COLO829 (cell line): ENCODE results near the gene ERGIC3.

Experiments
- DNase-seq: peaks from one replicate; pipeline ENCODE4 v3.0.0; 2012; ENCODE audit warnings: low spot score

ERGIC3 gene

DNA sequence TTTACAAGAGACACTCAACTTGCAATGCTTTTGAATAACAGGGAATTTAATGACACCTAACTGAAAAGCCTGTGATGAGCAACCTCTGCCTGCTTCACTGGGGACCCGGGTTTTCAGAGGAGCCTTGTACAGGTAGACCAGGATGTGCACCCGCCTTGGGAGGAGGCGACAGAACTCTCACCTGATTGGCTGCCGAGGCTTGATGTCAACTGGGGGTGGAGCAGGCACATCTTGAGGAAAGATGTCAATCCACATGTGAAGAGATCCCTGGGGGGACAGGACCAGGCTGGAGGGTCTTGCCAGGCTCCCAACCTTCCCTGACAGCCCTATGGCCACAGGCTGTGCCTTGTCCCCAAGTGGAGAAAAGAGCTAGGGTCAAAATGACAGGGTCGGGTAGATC, 19.8 kb downstream of the ERGIC3 start:
- DNase-seq: no peak

DNA sequence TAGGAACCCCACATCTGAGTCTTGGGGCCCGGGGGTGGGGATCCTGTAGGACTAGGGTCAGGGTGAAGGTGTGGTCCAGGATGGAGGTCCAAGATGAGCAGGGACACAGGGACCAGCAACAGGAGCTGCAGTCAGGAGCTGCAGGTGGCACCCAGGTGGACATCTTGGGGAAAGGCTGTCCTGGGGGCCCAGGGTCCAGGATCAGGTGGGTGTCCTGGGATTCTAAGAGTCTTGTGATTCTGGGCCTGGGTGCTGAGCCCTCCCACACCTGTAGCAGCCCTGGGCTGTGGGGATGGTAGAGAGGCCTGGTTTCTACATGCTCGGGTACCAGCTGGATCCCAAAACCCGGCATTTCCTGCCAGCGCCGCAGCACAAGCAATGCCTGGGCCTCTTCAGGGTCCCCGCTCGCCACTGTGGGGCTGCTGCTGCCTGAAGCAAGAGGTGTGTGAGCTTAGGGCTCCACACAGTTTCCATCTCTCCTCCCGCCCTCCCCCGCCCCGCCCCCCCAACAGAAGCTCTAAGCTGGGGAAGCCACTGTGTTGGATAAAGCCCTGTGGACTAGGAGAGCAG, 20.7 kb downstream of the ERGIC3 start:
- DNase-seq: no peak

- DNase-seq: no peak
Measured at GRCh38 chr20:35563834-35564233, 22.0 kb downstream of the ERGIC3 start.

GRCh38 chr20:35564905-35565304, 23.0 kb downstream of the ERGIC3 start:
- no peak for DNase-seq

DNA sequence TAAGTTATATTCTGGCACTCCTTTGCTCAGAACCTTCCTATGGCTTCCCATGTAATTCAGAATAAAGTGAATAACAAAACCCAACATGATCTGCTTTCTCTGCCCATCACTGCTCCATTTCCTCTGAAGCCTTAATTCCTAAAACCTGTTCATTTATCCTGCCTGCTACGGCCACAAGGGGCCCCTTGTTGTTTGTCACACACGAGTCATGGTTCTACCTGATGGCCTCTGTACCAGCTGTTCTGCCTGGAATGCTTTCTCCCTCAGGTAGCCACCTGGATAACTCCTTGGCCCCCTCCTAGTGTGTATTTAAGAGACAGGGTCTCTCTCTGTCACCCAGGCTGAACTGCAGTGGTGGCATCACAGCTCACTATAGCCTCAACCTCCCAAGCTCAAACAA, 26.8 kb downstream of the ERGIC3 start:
- DNase-seq: no peak

- DNase-seq: no peak
Measured at GRCh38 chr20:35571555-35571954, 29.7 kb downstream of the ERGIC3 start.

DNA sequence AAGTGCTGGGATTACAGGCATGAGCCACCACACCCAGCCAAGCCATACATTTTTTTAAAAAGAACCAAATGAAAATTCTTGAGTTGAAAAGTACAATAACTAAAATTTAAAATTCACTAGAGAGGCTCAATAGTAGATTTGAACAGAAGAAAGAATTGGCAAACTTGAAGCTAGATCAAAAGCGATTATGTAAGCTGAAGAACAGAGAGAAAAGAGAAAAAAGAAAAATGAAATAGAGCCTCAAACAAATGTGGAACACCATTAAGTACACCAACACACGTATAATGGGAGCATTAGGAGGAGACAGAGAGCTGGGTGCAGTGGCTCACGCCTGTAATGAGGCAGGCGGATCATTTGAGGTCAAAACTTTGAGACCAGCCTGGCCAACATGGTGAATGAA, 31.0 kb downstream of the ERGIC3 start:
- no peak for DNase-seq

DNA sequence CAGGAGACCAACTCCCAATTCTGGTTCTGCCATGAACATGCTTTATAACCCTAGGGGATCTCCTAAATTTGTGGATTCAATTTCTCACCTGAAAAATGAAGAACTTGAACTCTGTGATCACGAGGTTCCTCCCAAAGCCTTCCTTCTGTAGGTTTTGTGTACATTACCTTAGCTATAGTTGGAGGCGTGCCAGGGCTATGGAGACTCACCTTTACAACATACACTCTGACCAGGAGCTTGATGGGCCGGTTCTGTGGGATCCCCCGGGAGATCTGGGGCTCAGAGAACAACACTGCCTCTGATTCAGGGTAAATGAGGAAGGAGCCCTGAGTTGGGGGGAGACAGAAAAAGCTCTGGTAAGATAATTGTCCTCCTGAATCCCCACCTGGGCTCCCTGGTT, 34.1 kb downstream of the ERGIC3 start:
- no peak for DNase-seq

- no peak for DNase-seq
Measured at GRCh38 chr20:35576816-35577215, 34.9 kb downstream of the ERGIC3 start.

DNA sequence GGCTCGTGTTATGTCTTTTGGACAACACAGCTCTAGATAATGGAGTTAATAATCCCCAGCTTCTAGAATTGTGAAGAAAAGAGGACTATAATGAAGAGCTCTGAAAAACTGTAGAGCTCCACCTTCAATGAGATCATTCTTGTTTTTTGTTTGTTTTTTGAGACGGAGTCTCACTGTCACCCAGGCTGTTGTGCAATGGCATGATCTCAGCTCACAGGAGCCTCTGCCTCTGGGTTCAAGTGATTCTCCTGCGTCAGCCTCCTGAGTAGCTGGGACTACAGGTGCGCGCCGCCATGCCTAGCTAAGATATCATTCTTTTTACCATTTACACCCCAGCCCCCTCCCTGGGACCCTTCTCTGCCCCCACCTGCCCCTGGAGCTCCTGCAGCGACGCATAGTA, 36.6 kb downstream of the ERGIC3 start:
- DNase-seq: no peak

GRCh38 chr20:35579196-35579595, 37.3 kb downstream of the ERGIC3 start:
- DNase-seq: no peak

GRCh38 chr20:35582131-35582530, 40.3 kb downstream of the ERGIC3 start:
- DNase-seq: no peak

- DNase-seq: no peak
Measured at GRCh38 chr20:35582741-35583404, 41.0 kb downstream of the ERGIC3 start.

- no peak for DNase-seq
Measured at GRCh38 chr20:35583636-35584560, 42.0 kb downstream of the ERGIC3 start.

DNA sequence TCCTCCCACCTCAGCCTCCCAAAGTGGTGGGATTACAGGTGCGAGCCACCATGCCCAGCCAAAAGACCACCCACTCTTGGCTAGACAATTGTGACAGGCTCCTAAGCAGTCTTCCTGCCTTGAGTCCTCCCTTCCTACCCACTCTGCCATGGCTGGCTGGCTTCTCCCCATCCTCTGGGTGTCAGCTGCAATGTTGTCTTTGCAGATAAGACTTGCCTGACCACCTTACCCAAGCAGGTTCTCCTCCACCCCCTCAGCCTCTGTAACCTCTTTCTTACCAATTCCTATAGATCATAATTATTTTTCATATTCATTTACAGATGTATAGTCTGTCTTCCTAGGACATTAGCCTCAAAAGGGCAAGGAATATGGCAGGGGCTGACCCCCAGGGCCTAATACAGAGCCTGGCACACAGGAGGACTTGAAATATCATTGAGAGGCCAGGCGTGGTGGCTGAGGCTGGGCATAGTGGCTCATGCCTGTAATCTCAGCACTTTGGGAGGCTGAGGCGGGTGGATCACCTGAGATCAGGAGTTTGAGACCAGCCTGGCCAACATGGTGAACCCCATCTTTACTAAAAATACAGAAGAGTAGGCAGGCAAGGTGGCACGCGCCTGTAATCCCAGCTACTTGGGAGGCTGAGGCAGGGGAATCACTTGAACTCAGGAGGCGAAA, 45.0 kb downstream of the ERGIC3 start:
- no peak for DNase-seq

- no peak for DNase-seq
Measured at GRCh38 chr20:35587436-35587835, 45.6 kb downstream of the ERGIC3 start.

GRCh38 chr20:35588397-35588796, 46.5 kb downstream of the ERGIC3 start:
- no peak for DNase-seq

DNA sequence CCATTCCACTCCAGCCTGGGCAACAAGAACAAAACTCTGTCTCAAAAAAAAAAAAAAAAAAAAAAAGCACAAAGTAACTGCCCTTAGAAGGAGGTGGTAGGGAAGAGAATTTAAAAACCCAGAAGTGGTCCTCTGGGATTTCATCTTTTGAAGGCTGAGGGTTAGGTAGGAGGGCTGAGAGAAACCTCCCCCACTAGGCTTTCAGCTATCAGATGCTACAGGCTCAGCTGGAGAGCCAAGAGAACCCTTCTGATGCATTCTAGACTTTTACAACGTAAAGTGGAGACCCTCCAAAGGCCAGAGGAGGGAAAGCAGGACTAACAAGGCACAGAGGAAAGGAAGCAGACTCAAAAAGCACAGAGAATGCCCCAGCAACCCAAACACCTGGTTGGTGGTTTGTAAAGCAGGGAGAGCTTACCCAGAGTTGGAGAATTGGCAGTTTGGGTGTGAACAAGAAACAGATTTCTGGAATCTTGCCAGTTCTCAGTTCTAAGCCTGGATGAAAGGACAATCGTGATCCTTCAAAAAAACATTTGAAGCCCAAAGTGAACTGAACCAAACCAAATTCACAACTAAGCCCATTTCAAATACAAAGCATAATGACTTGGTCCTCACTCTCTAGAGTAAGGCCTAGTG, 50.6 kb downstream of the ERGIC3 start:
- no peak for DNase-seq

DNA sequence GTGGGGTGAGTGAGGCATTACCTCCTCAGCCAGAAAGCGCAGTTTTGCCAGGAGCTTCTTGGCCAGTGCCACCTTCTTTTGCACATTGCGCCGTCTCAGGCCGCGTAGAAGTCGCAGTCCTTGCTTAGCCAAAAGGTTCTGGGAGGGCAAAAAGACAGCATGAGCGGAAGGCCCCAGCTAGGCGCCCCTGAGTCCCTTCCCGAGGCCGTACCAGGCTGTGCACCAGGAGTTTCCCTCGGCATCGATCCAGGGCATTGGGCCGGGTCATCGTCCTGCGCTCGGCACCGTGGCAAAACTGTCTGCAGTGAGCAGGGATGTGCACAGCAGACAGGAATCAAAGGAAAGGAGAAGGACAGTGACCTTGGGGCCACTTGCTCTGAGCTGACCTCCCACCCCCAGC, 53.6 kb downstream of the ERGIC3 start:
- DNase-seq: no peak

DNA sequence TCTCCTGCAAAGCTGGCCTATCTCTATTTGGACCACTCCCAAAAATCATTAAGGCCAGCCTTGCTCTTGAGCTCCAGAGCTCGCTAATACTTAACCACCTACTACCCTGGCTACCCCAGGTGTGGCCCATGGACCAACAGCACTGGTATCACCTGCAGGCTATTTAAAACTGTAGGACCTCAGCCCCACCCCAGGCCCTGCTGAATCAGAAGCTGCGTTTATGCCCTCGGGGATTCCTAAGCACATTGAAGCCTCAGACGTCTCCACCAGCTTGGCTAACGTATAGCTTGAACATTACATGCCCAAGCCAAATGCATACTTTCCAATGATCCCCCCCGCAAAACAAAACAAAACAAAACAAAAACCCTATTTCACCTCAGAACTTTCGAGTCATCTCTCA, 54.0 kb downstream of the ERGIC3 start:
- no peak for DNase-seq

GRCh38 chr20:35597186-35597585, 55.3 kb downstream of the ERGIC3 start:
- DNase-seq: no peak

DNA sequence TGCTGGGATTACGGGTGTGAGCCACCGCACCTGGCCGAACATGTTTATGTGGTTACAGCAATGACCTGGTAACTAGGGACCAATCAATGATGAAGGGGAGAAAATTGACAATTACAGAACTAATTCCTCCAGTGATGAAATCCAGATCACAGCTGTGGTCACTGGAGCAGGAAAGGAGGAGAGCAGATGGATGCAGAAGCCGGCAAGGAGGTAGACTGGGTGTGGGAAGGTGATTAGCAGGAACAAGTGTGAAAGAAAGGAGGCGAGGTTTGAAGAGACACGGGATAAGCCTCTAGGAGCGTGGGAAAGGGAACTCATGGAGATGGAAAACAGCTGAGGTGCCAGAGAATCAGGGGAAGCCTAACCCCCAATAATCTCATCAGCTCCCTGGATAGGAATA, 56.6 kb downstream of the ERGIC3 start:
- DNase-seq: no peak
